Spleen (tissue), 7 donors: ENCODE results near the gene EPB41L4B.

Experiments used
- POLR2A ChIP-seq, 3 donors: fragments of 450-650 bp; IDR thresholded peaks; one replicate each; pipeline ENCODE4 v1.5.1; 2017; ENCODE audit warnings: antibody characterized with exemption in 3 of 3, mild to moderate bottlenecking in 1 of 3
- TF ChIP-seq, protein P1 (sequence below), 11 experiments: fragments of 200-600 bp in 7 of 11; fragments of 450-650 bp in 4 of 11; sonication (generic) in 4 of 11; IDR thresholded peaks in 8 of 11; conservative IDR thresholded peaks in 3 of 11; 1 replicate in 7 of 11; 2 replicates in 4 of 11; pipeline versions ENCODE4 v1.4.0 to v1.8.0; 2016 to 2021; ENCODE audit warnings: antibody characterized with exemption in 11 of 11, inconsistent platforms in 4 of 11, mild to moderate bottlenecking in 1 of 11
- donor health status: DM: no; HTN: no; CAD: no; lungs with moderate emphysema.
- donor health status: DM: no; HTN: no; CAD: no.
- donor health status: DM: no; HTN: no; CAD: no.

DNA sequence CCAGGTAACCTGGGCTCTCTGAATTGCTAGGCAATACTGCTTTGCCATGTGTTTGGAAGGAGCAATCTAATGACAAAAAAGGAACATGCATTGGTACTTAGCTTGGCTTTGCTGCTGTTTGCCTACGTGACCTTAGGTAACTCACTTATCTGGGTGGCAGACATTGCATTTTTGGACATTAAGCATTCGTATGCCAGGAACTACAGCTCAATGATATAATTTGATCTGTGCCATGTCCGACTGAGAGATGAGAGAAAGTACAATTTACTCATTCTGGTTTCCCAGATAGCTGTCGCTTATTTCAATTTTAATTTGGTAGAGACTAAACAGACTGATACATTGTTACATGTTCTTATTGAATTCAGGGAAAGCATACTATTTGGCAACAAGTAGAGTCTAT lies 90.6 kb downstream of the EPB41L4B start:
- TF ChIP-seq, protein P1, sequence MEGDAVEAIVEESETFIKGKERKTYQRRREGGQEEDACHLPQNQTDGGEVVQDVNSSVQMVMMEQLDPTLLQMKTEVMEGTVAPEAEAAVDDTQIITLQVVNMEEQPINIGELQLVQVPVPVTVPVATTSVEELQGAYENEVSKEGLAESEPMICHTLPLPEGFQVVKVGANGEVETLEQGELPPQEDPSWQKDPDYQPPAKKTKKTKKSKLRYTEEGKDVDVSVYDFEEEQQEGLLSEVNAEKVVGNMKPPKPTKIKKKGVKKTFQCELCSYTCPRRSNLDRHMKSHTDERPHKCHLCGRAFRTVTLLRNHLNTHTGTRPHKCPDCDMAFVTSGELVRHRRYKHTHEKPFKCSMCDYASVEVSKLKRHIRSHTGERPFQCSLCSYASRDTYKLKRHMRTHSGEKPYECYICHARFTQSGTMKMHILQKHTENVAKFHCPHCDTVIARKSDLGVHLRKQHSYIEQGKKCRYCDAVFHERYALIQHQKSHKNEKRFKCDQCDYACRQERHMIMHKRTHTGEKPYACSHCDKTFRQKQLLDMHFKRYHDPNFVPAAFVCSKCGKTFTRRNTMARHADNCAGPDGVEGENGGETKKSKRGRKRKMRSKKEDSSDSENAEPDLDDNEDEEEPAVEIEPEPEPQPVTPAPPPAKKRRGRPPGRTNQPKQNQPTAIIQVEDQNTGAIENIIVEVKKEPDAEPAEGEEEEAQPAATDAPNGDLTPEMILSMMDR (IDR thresholded peaks at IDR 0.05 in 8 of 11, conservative IDR thresholded peaks at IDR 0.05 in 3 of 11), result no peak
- TF ChIP-seq POLR2A (IDR thresholded peaks at IDR 0.05), result no peak
